ENCODE measurements around the gene CBX8. TPM values are rescaled to one million over a fixed set of nuclear protein-coding genes. Genes with fewer than 3 reads are reported as not detected.

CBX8 gene
- 3.4 and 6.7 TPM in 2 replicates for total RNA-seq

GRCh38 chr17:79796763-79797491, at the start of gene CBX8:
TSS of gene CBX8 (minus strand) at chr17:79797077. CDS start at chr17:79796998, 79 bp downstream.

GRCh38 chr17:79839356-79840268, 42.7 kb upstream of the CBX8 start, which contains the start of gene CBX4:
TSS of gene CBX4 (minus strand) at chr17:79839440. CDS start at chr17:79839251, 189 bp downstream.

GRCh38 chr17:79777894-79778503, 18.9 kb downstream of the CBX8 start, which contains the start of gene CBX2:
TSS of gene CBX2 (plus strand) at chr17:79778148. CDS start at chr17:79778236, 88 bp downstream.

Other genes with a start within 250 kb of the CBX8 start
- not detected in 2 replicates for gene RBFOX3, start 186.0 kb downstream of the CBX8 start, total RNA-seq
- gene ENPP7, start 66.1 kb downstream of the CBX8 start, total RNA-seq, result not detected in 2 replicates
- gene CBX2, start 18.9 kb downstream of the CBX8 start, total RNA-seq, result 0.28 and 0.57 TPM in 2 replicates
- 8.4 and 9.8 TPM in 2 replicates for gene CBX4, start 42.4 kb upstream of the CBX8 start, total RNA-seq
- gene TBC1D16, start 238.8 kb upstream of the CBX8 start, total RNA-seq, result 26.9 and 44.4 TPM in 2 replicates
- gene CCDC40, start 239.6 kb upstream of the CBX8 start, total RNA-seq, result 4.4 and 4.5 TPM in 2 replicates

Data from smooth muscle cell of bladder (primary cell).